ENCODE measurements around the gene RNF138.
"Not testable (repeated sequence)": the region's sequence is repeated elsewhere in the genome, so short reads cannot be mapped to it uniquely, and the experiment has no call there.

The RNF138 gene

GRCh38 chr18:32167980-32168730, 76.5 kb downstream of the RNF138 start:
- no peak for DNase-seq (ENCODE audit: low read depth in 1 of 2, low spot score in 1 of 2)

GRCh38 chr18:32173654-32174053, 82.0 kb downstream of the RNF138 start:
- DNase-seq (ENCODE audit: low read depth in 1 of 2, low spot score in 1 of 2): no peak

- DNase-seq (ENCODE audit: low read depth in 1 of 2, low spot score in 1 of 2): no peak
These were observed 83.0 kb downstream of the RNF138 start for GRCh38 chr18:32174719-32175118.

- no peak for DNase-seq (ENCODE audit: low read depth in 1 of 2, low spot score in 1 of 2)
These were observed 83.6 kb downstream of the RNF138 start for GRCh38 chr18:32175265-32175664.

- DNase-seq (ENCODE audit: low read depth in 1 of 2, low spot score in 1 of 2): not testable (repeated sequence)
These were observed 85.1 kb downstream of the RNF138 start for GRCh38 chr18:32176745-32177144.

- DNase-seq (ENCODE audit: low read depth in 1 of 2, low spot score in 1 of 2): no peak
These were observed 85.9 kb downstream of the RNF138 start for GRCh38 chr18:32177530-32177929.
